A673 (cell line): ENCODE data around the gene RERE. TPM values are rescaled to one million over a fixed set of nuclear protein-coding genes. Genes with fewer than 3 reads are reported as not detected.
"Not testable (repeated sequence)": the region's sequence is repeated elsewhere in the genome, so short reads cannot be mapped to it uniquely, and the experiment has no call there.

Experiments
- BruUV-seq: library from RNA; stranded (reverse); fragments of 400-500 nt; replicated peaks from 2 replicates; lab custom pipeline; 2021; lab: Mats Ljungman, UMichigan
- CTCF ChIA-PET: fragments of 300-600 bp; sonication (Branson Sonifier 250); formaldehyde crosslinking; loops from one replicate; lab custom pipeline; 2022; ENCODE audit warnings: antibody characterized with exemption; lab: Charles Lee
- POLR2A ChIA-PET: fragments of 300-600 bp; sonication (Branson Sonifier 250); formaldehyde crosslinking; loops from one replicate; lab custom pipeline; 2022; ENCODE audit warnings: antibody characterized with exemption; ENCODE audit not compliant: low non-redundant PET; lab: Charles Lee
- DNase-seq: peaks from one replicate; pipeline ENCODE4 v3.0.0-alpha.2; 2015; ENCODE audit warnings: low spot score
- H3K27ac ChIP-seq: fragments of 200-600 bp; sonication (generic); 2 replicates; pipeline ENCODE4 v1.5.1; 2016; ENCODE audit warnings: mixed run types, low read depth, mild to moderate bottlenecking, mixed read lengths, antibody characterized with exemption, low read length; ENCODE audit not compliant: poor library complexity, severe bottlenecking
- H3K27me3 ChIP-seq: fragments of 200-600 bp; sonication (generic); replicated peaks from 2 replicates; pipeline ENCODE4 v1.6.1; 2017; ENCODE audit warnings: mixed run types, low read depth, mild to moderate bottlenecking, mixed read lengths, antibody characterized with exemption, low read length; ENCODE audit not compliant: insufficient read depth, poor library complexity
- H3K36me3 ChIP-seq: fragments of 200-600 bp; sonication (generic); 2 replicates; pipeline ENCODE4 v1.6.1; 2016; ENCODE audit warnings: mixed run types, mild to moderate bottlenecking, mixed read lengths, antibody characterized with exemption, low read length; ENCODE audit not compliant: insufficient read depth, poor library complexity, severe bottlenecking
- H3K4me1 ChIP-seq: fragments of 200-600 bp; sonication (generic); 2 replicates; pipeline ENCODE4 v1.6.1; 2017; ENCODE audit warnings: mixed run types, mild to moderate bottlenecking, mixed read lengths, antibody characterized with exemption, low read length; ENCODE audit not compliant: insufficient read depth, poor library complexity, severe bottlenecking
- H3K4me3 ChIP-seq: fragments of 200-600 bp; sonication (generic); 2 replicates; pipeline ENCODE4 v1.5.1; 2016; ENCODE audit warnings: low read depth, mixed run types, mild to moderate bottlenecking, mixed read lengths, low read length; ENCODE audit not compliant: poor library complexity, severe bottlenecking
- H3K9me3 ChIP-seq: fragments of 200-600 bp; sonication (generic); 2 replicates; pipeline ENCODE4 v1.6.1; 2016; ENCODE audit warnings: mixed run types, low read depth, mild to moderate bottlenecking, mixed read lengths, antibody characterized with exemption, low read length; ENCODE audit not compliant: poor library complexity, severe bottlenecking
- EZH2 ChIP-seq: fragments of 200-600 bp; sonication (generic); IDR thresholded peaks from 2 replicates; pipeline ENCODE4 v1.6.1; 2017; ENCODE audit warnings: borderline replicate concordance, low read depth, mild to moderate bottlenecking, mixed read lengths, antibody characterized with exemption, low read length; ENCODE audit not compliant: poor library complexity, severe bottlenecking
- intact Hi-C: fragments of 100-400 bp; cut with micrococcal nuclease; formaldehyde crosslinking; loops from one replicate; pipeline ENCODE4 v1.10.0; 2022; ENCODE audit not compliant: unreplicated experiment
- total RNA-seq: library from RNA; stranded (reverse); gene quantifications from 2 replicates; pipeline ENCODE4 v1.2.3, GENCODE V29; 2021
- TF ChIP-seq, protein P1 (sequence below): fragments of 300-800, 200-600 bp; sonication (generic); conservative IDR thresholded peaks from 2 replicates; pipeline ENCODE4 v1.5.1; 2017; ENCODE audit warnings: low read depth, mild to moderate bottlenecking, antibody characterized with exemption, low read length, moderate library complexity, mixed read lengths

Gene RERE
- total RNA-seq, 1 experiment from 2014 or later: 188 TPM

DNA sequence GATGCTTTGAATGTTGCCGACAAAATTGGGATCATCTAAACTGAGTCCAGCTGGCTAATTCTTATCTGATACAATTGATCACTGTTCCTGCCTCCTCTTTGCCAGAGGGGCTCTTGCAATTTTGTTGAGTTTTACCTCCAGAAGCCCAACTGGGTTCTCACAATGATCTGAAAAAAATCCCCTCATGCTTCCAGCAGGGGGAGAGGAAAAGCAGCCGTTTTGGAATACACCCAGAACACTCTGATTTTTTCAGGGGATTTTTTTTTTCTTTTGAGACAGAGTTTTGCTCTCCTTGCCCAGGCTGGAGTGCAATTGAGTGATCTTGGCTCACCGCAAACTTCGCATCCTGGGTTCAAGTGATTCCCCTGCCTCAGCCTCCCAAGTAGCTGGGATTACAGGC is 13.9 kb upstream of the RERE start:
- intact Hi-C loops: no loop called here
- CTCF ChIA-PET: no interaction called here
- peak; percentile 62 for DNase-seq

DNA sequence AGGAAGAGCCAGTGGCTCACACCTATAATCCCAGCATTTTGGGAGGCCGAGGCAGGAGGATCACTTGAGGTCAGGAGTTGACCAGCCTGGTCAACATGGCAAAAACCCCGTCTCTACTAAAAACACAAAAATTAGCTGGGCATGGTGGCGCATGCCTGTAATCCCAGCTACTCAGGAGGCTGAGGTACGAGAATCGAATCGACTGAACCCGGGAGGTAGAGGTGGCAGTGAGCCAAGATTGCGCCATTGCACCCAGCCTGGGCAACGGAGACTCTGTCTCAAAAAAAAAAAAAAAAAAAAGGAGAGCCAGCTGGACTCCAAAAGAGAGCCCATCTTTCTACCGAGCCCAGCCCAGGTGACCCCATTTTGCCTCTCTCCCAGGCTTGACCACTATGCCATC is 13.3 kb upstream of the RERE start:
- intact Hi-C loops, H3K27me3 ChIP-seq, H3K4me1 ChIP-seq, POLR2A ChIA-PET, H3K4me3 ChIP-seq, H3K36me3 ChIP-seq, DNase-seq, BruUV-seq, CTCF ChIA-PET, H3K27ac ChIP-seq, H3K9me3 ChIP-seq: not testable (repeated sequence)

More for the DNA sequence above, 13.9 kb upstream of the RERE start:
- no peak for TF ChIP-seq EZH2
- TF ChIP-seq, protein P1, sequence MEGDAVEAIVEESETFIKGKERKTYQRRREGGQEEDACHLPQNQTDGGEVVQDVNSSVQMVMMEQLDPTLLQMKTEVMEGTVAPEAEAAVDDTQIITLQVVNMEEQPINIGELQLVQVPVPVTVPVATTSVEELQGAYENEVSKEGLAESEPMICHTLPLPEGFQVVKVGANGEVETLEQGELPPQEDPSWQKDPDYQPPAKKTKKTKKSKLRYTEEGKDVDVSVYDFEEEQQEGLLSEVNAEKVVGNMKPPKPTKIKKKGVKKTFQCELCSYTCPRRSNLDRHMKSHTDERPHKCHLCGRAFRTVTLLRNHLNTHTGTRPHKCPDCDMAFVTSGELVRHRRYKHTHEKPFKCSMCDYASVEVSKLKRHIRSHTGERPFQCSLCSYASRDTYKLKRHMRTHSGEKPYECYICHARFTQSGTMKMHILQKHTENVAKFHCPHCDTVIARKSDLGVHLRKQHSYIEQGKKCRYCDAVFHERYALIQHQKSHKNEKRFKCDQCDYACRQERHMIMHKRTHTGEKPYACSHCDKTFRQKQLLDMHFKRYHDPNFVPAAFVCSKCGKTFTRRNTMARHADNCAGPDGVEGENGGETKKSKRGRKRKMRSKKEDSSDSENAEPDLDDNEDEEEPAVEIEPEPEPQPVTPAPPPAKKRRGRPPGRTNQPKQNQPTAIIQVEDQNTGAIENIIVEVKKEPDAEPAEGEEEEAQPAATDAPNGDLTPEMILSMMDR: peak; percentile 53
- H3K27ac ChIP-seq: no peak overlapping the region
- POLR2A ChIA-PET: no interaction called here
- no TSS peak for BruUV-seq
- no peaks in the 10 kb centered on the region for H3K4me1 ChIP-seq
- no peaks in the 10 kb centered on the region for H3K36me3 ChIP-seq
- no peak overlapping the region for H3K4me3 ChIP-seq
- no peaks in the 10 kb centered on the region for H3K9me3 ChIP-seq
- no peaks in the 10 kb centered on the region for H3K27me3 ChIP-seq

DNA sequence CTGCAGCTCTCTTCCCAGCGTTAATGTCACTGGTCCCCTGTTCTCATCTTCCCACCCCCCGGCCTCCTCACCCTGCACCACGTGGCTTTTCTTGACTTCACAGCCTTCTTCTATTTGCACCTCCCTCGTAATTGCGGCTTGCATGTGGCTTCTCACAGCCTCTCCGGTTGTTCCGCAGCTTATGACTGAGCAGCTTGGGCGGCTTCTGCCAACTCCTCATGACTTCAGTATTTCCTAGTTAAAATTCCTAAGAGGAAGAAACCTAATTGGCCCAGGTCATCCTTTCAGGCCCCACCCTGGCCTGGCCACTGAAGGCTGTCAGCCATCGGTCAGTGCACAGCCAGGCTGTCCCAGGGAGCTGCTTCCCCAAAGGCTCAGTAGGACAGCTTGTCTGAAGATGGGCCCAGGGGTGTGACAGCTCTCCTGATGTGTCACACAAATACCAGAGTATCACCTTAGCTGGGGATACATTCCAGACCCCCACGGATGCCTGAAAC is 8.6 kb upstream of the RERE start:
- intact Hi-C loops: no loop called here
- TF ChIP-seq, protein P1: no peak
- TF ChIP-seq EZH2: no peak
- CTCF ChIA-PET: no interaction called here
- Histone ChIP-seq H3K4me1 (peaks cover 28% of the 10 kb centered on the region), H3K27me3 (no peaks in the 10 kb centered on the region), H3K27ac (no peak overlapping the region), H3K36me3 (no peaks in the 10 kb centered on the region), H3K9me3 (no peaks in the 10 kb centered on the region), H3K4me3 (no peak overlapping the region)
- no peak for DNase-seq
- no TSS peak for BruUV-seq
- POLR2A ChIA-PET: no interaction called here

DNA sequence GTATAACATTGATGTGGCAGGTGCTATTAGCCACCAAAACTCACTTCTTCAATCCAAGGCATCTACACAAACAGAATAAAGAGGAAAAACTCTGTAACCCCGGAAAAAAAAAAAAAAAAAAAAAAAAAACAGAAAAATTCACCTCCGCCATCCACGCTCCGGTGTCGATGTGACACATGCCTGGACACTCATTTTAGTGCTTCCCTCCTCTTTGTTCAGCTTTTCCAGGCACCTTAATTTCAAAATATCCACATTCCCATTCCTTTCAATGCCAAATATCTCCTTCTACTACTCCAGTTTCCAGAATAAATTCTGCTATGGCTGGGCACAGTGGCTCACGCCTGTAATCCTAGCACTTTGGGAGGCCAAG is 5.8 kb upstream of the RERE start:
- Histone ChIP-seq H3K9me3 (no peaks in the 10 kb centered on the region), H3K27ac (peak overlapping the region; percentile 60), H3K4me3 (no peak overlapping the region), H3K36me3 (no peaks in the 10 kb centered on the region), H3K27me3 (no peaks in the 10 kb centered on the region), H3K4me1 (peaks cover 38% of the 10 kb centered on the region)
- ChIA-PET CTCF (no interaction called here), POLR2A (interaction anchor here (0.6 to 0.7 kb wide), 2 partner anchors 44 to 776 kb away, joined by 4 to 5 read pairs; no protein-coding TSS in a partner anchor)
- intact Hi-C loops: no loop called here
- no TSS peak for BruUV-seq
- TF ChIP-seq, protein P1: no peak
- no peak for TF ChIP-seq EZH2
- no peak for DNase-seq
